ENCODE measurements around the gene MYF6. TPM values are rescaled to one million over a fixed set of nuclear protein-coding genes. Genes with fewer than 3 reads are reported as not detected.

The MYF6 gene
- total RNA-seq, 1 donor from 2014 or later, result not detected

DNA sequence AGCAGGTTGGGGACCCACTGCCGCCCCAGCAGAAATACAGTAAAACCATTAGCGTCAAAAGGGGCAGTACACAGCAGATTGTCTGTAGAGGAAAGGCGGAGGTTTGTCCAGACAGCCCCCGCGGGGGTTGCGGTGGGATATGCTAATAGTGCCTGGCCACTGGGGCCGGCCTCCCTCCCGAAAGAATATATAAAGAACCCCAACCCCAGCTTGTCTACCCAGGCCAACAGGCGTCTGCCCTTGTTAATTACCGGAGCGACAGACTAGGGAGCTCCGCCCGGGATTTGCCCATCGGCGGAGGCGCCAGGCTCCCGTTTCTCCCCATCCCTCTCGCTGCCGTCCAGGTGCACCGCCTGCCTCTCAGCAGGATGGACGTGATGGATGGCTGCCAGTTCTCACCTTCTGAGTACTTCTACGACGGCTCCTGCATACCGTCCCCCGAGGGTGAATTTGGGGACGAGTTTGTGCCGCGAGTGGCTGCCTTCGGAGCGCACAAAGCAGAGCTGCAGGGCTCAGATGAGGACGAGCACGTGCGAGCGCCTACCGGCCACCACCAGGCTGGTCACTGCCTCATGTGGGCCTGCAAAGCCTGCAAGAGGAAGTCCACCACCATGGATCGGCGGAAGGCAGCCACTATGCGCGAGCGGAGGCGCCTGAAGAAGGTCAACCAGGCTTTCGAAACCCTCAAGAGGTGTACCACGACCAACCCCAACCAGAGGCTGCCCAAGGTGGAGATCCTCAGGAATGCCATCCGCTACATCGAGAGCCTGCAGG, 9.4 kb downstream of the MYF6 start, which contains the start of gene MYF5:
Gene MYF5, plus strand, starts transcription at position 217 of the 774 bp plus-strand sequence. Its CDS starts 152 bp downstream, at position 369.
- no peak within 1 kb of the TSS for H3K4me3 ChIP-seq (ENCODE audit: low read depth, low read length)
- no peak for DNase-seq (ENCODE audit: low read depth)
- H3K36me3 ChIP-seq (ENCODE audit: control insufficient read depth, insufficient read depth, low read length), result no peaks in the 10 kb centered on the region
- TF ChIP-seq CTCF (IDR thresholded peaks at IDR 0.05; ENCODE audit: insufficient read depth, low read length, poor library complexity, severe bottlenecking), result no peak
- peaks cover 31% of the 10 kb centered on the region for H3K27me3 ChIP-seq (ENCODE audit: control insufficient read depth, insufficient read depth, low read length)

DNA sequence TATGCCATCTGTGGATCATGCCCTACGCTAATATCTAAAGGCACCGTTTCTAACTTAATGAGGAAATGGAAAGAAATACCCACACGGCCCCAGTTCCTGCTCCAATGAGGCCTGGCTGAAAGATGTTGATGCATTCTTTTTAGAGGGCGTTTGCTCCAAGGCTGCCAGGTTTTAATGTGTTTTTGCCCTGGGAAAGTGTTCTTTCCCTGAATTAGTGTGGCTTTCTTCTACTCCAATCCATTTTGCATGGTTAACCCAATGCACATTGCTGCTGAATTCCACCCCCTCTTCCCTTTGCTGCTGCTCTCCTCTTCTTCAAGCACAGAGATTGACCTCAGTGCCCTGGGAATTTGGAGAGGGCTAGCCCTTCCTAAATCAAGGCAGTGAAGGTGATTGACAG, 10.4 kb downstream of the MYF6 start:
- peaks cover 31% of the 10 kb centered on the region for H3K27me3 ChIP-seq (ENCODE audit: control insufficient read depth, insufficient read depth, low read length)
- H3K4me3 ChIP-seq (ENCODE audit: low read depth, low read length), result no peak overlapping the region
- DNase-seq (ENCODE audit: low read depth), result no peak
- TF ChIP-seq CTCF (IDR thresholded peaks at IDR 0.05; ENCODE audit: insufficient read depth, low read length, poor library complexity, severe bottlenecking), result no peak
- no peaks in the 10 kb centered on the region for H3K36me3 ChIP-seq (ENCODE audit: control insufficient read depth, insufficient read depth, low read length)

- Histone ChIP-seq H3K4me3 (ENCODE audit: low read depth, low read length) (no peak overlapping the region), H3K36me3 (ENCODE audit: control insufficient read depth, insufficient read depth, low read length) (no peaks in the 10 kb centered on the region), H3K27me3 (ENCODE audit: control insufficient read depth, insufficient read depth, low read length) (peaks cover 20% of the 10 kb centered on the region)
- DNase-seq (ENCODE audit: low read depth), result no peak
- no peak for TF ChIP-seq CTCF (IDR thresholded peaks at IDR 0.05; ENCODE audit: insufficient read depth, low read length, poor library complexity, severe bottlenecking)
Measured at GRCh38 chr12:80720516-80720915, 13.1 kb downstream of the MYF6 start.

DNA sequence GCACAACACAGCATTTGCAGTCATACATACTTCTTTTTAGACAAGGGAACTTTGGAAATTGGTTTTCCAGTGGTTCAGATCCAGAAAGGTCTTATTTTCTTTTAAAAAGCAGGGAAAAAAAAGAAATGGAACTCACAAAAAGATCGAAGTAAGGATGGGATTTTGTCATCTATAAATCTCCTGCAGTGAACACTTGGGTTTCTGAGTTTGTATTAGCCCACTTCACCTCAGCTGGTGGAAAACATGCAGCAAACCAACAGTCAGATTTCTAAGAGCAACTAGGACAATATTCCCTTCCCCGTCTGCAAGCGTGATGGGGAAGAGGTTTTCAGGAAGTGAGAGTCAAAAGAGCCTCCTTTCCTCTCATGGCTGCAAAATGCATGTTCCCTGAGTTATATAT, 13.9 kb downstream of the MYF6 start:
- H3K4me3 ChIP-seq (ENCODE audit: low read depth, low read length), result no peak overlapping the region
- no peak for TF ChIP-seq CTCF (IDR thresholded peaks at IDR 0.05; ENCODE audit: insufficient read depth, low read length, poor library complexity, severe bottlenecking)
- peaks cover 14% of the 10 kb centered on the region for H3K27me3 ChIP-seq (ENCODE audit: control insufficient read depth, insufficient read depth, low read length)
- DNase-seq (ENCODE audit: low read depth), result no peak
- no peaks in the 10 kb centered on the region for H3K36me3 ChIP-seq (ENCODE audit: control insufficient read depth, insufficient read depth, low read length)

GRCh38 chr12:80745851-80746505, 38.5 kb downstream of the MYF6 start:
- no peaks in the 10 kb centered on the region for H3K36me3 ChIP-seq (ENCODE audit: control insufficient read depth, insufficient read depth, low read length)
- no peaks in the 10 kb centered on the region for H3K27me3 ChIP-seq (ENCODE audit: control insufficient read depth, insufficient read depth, low read length)
- no peak overlapping the region for H3K4me3 ChIP-seq (ENCODE audit: low read depth, low read length)
- TF ChIP-seq CTCF (IDR thresholded peaks at IDR 0.05; ENCODE audit: insufficient read depth, low read length, poor library complexity, severe bottlenecking), result no peak
- no peak for DNase-seq (ENCODE audit: low read depth)
